BE2C (cell line): ENCODE results near the gene PEX11A.

Source experiments
- DNase-seq: peaks from one replicate; pipeline ENCODE4 v3.0.0-alpha.2; 2020
- H3K27me3 ChIP-seq: fragments of 250-450 bp; sonication (Bioruptor Pico); 2 replicates; pipeline ENCODE4 v1.5.1; 2020; ENCODE audit warnings: mild to moderate bottlenecking
- H3K36me3 ChIP-seq: fragments of 250-450 bp; sonication (Bioruptor Pico); 2 replicates; pipeline ENCODE4 v1.5.1; 2020; ENCODE audit warnings: mild to moderate bottlenecking
- H3K4me1 ChIP-seq: fragments of 250-450 bp; sonication (Bioruptor Pico); 2 replicates; pipeline ENCODE4 v1.5.1; 2020
- H3K4me3 ChIP-seq: 2 replicates; pipeline ENCODE4 v1.5.1; 2011; ENCODE audit warnings: low read depth, low read length
- H3K9me3 ChIP-seq: fragments of 250-450 bp; sonication (Bioruptor Pico); 2 replicates; pipeline ENCODE4 v1.5.1; 2020
- CTCF ChIP-seq: IDR thresholded peaks from 2 replicates; pipeline ENCODE4 v1.5.1; 2012; ENCODE audit warnings: mild to moderate bottlenecking, low read depth, low read length

PEX11A gene

GRCh38 chr15:89681146-89681545 lies 9.4 kb downstream of the PEX11A start:
- no peak overlapping the region for H3K4me3 ChIP-seq
- TF ChIP-seq CTCF = no peak
- peaks cover 2% of the 10 kb centered on the region; the same call in 1 of the 2 replicates for H3K4me1 ChIP-seq
- no peaks in the 10 kb centered on the region; the same call in 1 of the 2 replicates for H3K36me3 ChIP-seq
- H3K9me3 ChIP-seq = no peaks in the 10 kb centered on the region
- no peaks in the 10 kb centered on the region for H3K27me3 ChIP-seq
- no peak for DNase-seq

- Histone ChIP-seq H3K9me3 (no peaks in the 10 kb centered on the region), H3K4me1 (no peaks in the 10 kb centered on the region), H3K36me3 (no peaks in the 10 kb centered on the region), H3K4me3 (no peak overlapping the region), H3K27me3 (no peaks in the 10 kb centered on the region)
- TF ChIP-seq CTCF = no peak
- no peak for DNase-seq
These were observed 10.2 kb downstream of the PEX11A start for GRCh38 chr15:89680282-89680873.

GRCh38 chr15:89679212-89679611 lies 11.3 kb downstream of the PEX11A start, which contains the start of gene PLIN1:
Gene PLIN1 (minus strand): TSS chr15:89679367. CDS start chr15:89677489, 1,878 bp downstream.
- DNase-seq = no peak
- TF ChIP-seq CTCF = no peak
- no peaks in the 10 kb centered on the region for H3K4me1 ChIP-seq

GRCh38 chr15:89677381-89677780 lies 13.2 kb downstream of the PEX11A start:
- Histone ChIP-seq H3K4me3 (no peak overlapping the region), H3K36me3 (no peaks in the 10 kb centered on the region), H3K9me3 (no peaks in the 10 kb centered on the region), H3K4me1 (peaks cover 15% of the 10 kb centered on the region), H3K27me3 (no peaks in the 10 kb centered on the region)
- no peak for TF ChIP-seq CTCF
- DNase-seq = no peak

More at GRCh38 chr15:89679212-89679611, 11.3 kb downstream of the PEX11A start, which contains the start of gene PLIN1:
- Histone ChIP-seq H3K27me3 (no peaks in the 10 kb centered on the region), H3K36me3 (no peaks in the 10 kb centered on the region), H3K9me3 (no peaks in the 10 kb centered on the region), H3K4me3 (no peak within 1 kb of the TSS)

GRCh38 chr15:89675606-89676005 lies 14.9 kb downstream of the PEX11A start:
- H3K4me1 ChIP-seq = peaks cover 17% of the 10 kb centered on the region
- no peak overlapping the region for H3K4me3 ChIP-seq
- no peaks in the 10 kb centered on the region for H3K27me3 ChIP-seq
- no peak for TF ChIP-seq CTCF
- DNase-seq = no peak
- no peaks in the 10 kb centered on the region for H3K9me3 ChIP-seq
- no peaks in the 10 kb centered on the region for H3K36me3 ChIP-seq

GRCh38 chr15:89674526-89674925 lies 16.0 kb downstream of the PEX11A start:
- H3K9me3 ChIP-seq = no peaks in the 10 kb centered on the region
- TF ChIP-seq CTCF = no peak
- peaks cover 17% of the 10 kb centered on the region for H3K4me1 ChIP-seq
- no peak for DNase-seq
- no peaks in the 10 kb centered on the region for H3K36me3 ChIP-seq
- no peak overlapping the region for H3K4me3 ChIP-seq
- no peaks in the 10 kb centered on the region for H3K27me3 ChIP-seq
